ENCODE results near the gene SSMEM1. TPM values are rescaled to one million over a fixed set of nuclear protein-coding genes. Genes with fewer than 3 reads are reported as not detected.
"Not testable (repeated sequence)": the region's sequence is repeated elsewhere in the genome, so short reads cannot be mapped to it uniquely, and the experiment has no call there.

SSMEM1 gene
- total RNA-seq, 3 donors from 2014 or later = not detected

GRCh38 chr7:130178251-130178650 is 29.4 kb upstream of the SSMEM1 start:
- Histone ChIP-seq H3K27me3 (no peaks in the 10 kb centered on the region), H3K4me3 (no peak overlapping the region), H3K36me3 (no peaks in the 10 kb centered on the region), H3K27ac (no peak overlapping the region), H3K4me1 (no peaks in the 10 kb centered on the region), H3K9me3 (no peaks in the 10 kb centered on the region)
- TF ChIP-seq POLR2AphosphoS5 (IDR thresholded peaks at IDR 0.05) = no peak
- TF ChIP-seq CTCF (IDR thresholded peaks at IDR 0.05) = no peak
- TF ChIP-seq POLR2A (IDR thresholded peaks at IDR 0.05) = no peak
- no peak for DNase-seq (ENCODE audit: low spot score in 2 of 2)
- intact Hi-C loops (cut with DNase I; ENCODE audit: low total_unique reads) = no loop called here

GRCh38 chr7:130179631-130180030 is 28.0 kb upstream of the SSMEM1 start:
- H3K36me3 ChIP-seq = no peaks in the 10 kb centered on the region
- no peak for DNase-seq (ENCODE audit: low spot score in 2 of 2)
- intact Hi-C loops (cut with DNase I; ENCODE audit: low total_unique reads) = no loop called here
- no peaks in the 10 kb centered on the region for H3K27me3 ChIP-seq
- TF ChIP-seq POLR2AphosphoS5 (IDR thresholded peaks at IDR 0.05) (no peak), POLR2A (IDR thresholded peaks at IDR 0.05) (no peak), CTCF (IDR thresholded peaks at IDR 0.05) (no peak)
- no peaks in the 10 kb centered on the region for H3K4me1 ChIP-seq
- no peak overlapping the region for H3K4me3 ChIP-seq
- no peak overlapping the region for H3K27ac ChIP-seq
- no peaks in the 10 kb centered on the region for H3K9me3 ChIP-seq

GRCh38 chr7:130180571-130181262 is 26.9 kb upstream of the SSMEM1 start:
- no peaks in the 10 kb centered on the region for H3K36me3 ChIP-seq
- no peaks in the 10 kb centered on the region for H3K9me3 ChIP-seq
- H3K27me3 ChIP-seq = no peaks in the 10 kb centered on the region
- intact Hi-C loops (cut with DNase I; ENCODE audit: low total_unique reads) = no loop called here
- no peak overlapping the region for H3K4me3 ChIP-seq
- TF ChIP-seq POLR2AphosphoS5 (IDR thresholded peaks at IDR 0.05) = no peak
- no peak for TF ChIP-seq POLR2A (IDR thresholded peaks at IDR 0.05)
- no peak for TF ChIP-seq CTCF (IDR thresholded peaks at IDR 0.05)
- H3K4me1 ChIP-seq = no peaks in the 10 kb centered on the region
- H3K27ac ChIP-seq = no peak overlapping the region
- DNase-seq (ENCODE audit: low spot score in 2 of 2) = no peak

GRCh38 chr7:130181263-130181605 is 26.4 kb upstream of the SSMEM1 start:
- no peaks in the 10 kb centered on the region for H3K9me3 ChIP-seq
- DNase-seq (ENCODE audit: low spot score in 2 of 2) = no peak
- TF ChIP-seq POLR2A (IDR thresholded peaks at IDR 0.05) (no peak), CTCF (IDR thresholded peaks at IDR 0.05) (no peak), POLR2AphosphoS5 (IDR thresholded peaks at IDR 0.05) (no peak)
- no peaks in the 10 kb centered on the region for H3K36me3 ChIP-seq
- no peaks in the 10 kb centered on the region for H3K4me1 ChIP-seq
- H3K4me3 ChIP-seq = no peak overlapping the region
- intact Hi-C loops (cut with DNase I; ENCODE audit: low total_unique reads) = no loop called here
- no peak overlapping the region for H3K27ac ChIP-seq
- H3K27me3 ChIP-seq = no peaks in the 10 kb centered on the region

- no peaks in the 10 kb centered on the region for H3K27me3 ChIP-seq
- TF ChIP-seq POLR2A (IDR thresholded peaks at IDR 0.05) (no peak), POLR2AphosphoS5 (IDR thresholded peaks at IDR 0.05) (no peak), CTCF (IDR thresholded peaks at IDR 0.05) (no peak)
- no peak for DNase-seq (ENCODE audit: low spot score in 2 of 2)
- H3K4me3 ChIP-seq = no peak overlapping the region
- H3K9me3 ChIP-seq = no peaks in the 10 kb centered on the region
- H3K27ac ChIP-seq = no peak overlapping the region
- no peaks in the 10 kb centered on the region for H3K36me3 ChIP-seq
- H3K4me1 ChIP-seq = no peaks in the 10 kb centered on the region
- intact Hi-C loops (cut with DNase I; ENCODE audit: low total_unique reads) = no loop called here
These were observed 24.7 kb upstream of the SSMEM1 start for GRCh38 chr7:130182990-130183389.

GRCh38 chr7:130184349-130184748 is 23.3 kb upstream of the SSMEM1 start:
- H3K27ac ChIP-seq; H3K4me3 ChIP-seq; H3K36me3 ChIP-seq; intact Hi-C loops (cut with DNase I; ENCODE audit: low total_unique reads); H3K27me3 ChIP-seq; DNase-seq (ENCODE audit: low spot score in 2 of 2); H3K9me3 ChIP-seq; H3K4me1 ChIP-seq: not testable (repeated sequence)

Measured in breast epithelium (tissue), 4 donors.